HG02840 (cell line): Measurements from ENCODE around the gene STS.

Experiments
- ATAC-seq: cut with Tn5 transposase; IDR thresholded peaks from one replicate; pipeline ENCODE4 v1.9.1; 2021; ENCODE audit warnings: mild to moderate bottlenecking, moderate library complexity, moderate number of reproducible peaks; ENCODE audit not compliant: unreplicated experiment, low FRiP score

The STS gene, protein sequence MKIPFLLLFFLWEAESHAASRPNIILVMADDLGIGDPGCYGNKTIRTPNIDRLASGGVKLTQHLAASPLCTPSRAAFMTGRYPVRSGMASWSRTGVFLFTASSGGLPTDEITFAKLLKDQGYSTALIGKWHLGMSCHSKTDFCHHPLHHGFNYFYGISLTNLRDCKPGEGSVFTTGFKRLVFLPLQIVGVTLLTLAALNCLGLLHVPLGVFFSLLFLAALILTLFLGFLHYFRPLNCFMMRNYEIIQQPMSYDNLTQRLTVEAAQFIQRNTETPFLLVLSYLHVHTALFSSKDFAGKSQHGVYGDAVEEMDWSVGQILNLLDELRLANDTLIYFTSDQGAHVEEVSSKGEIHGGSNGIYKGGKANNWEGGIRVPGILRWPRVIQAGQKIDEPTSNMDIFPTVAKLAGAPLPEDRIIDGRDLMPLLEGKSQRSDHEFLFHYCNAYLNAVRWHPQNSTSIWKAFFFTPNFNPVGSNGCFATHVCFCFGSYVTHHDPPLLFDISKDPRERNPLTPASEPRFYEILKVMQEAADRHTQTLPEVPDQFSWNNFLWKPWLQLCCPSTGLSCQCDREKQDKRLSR

DNA sequence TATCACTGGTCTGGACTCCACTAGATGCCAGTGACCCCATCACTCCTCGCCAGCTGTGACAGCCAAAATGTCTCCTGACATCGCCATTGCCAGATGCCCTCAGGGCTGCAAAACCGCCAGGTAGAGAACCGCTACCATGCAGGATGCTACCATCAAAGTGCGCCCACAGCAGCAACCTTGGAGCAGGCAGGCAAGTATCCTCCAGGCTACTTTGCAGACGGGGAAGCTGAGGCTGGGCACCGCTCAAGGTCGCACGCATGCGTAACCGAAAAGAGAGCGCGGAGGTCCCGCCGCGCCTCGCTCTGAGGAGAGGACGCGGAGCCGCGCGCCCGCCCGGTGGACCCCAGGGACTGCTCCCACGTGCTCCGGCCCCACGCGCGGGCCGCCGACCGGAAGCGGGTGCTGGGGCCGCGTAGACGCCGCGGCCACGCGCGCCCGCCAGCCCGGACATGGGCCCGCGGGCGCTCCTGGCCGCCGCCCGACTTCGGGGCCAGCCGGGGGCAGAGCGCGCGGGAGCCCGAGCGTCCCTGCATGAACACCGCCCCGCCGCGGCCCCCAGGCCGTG is at the start of gene STS:
STS (plus strand) TSS at position 300 of the 565 bp plus-strand sequence. CDS start 105,488 bp downstream, outside the sequence.
- peak; percentile 39 for ATAC-seq

DNA sequence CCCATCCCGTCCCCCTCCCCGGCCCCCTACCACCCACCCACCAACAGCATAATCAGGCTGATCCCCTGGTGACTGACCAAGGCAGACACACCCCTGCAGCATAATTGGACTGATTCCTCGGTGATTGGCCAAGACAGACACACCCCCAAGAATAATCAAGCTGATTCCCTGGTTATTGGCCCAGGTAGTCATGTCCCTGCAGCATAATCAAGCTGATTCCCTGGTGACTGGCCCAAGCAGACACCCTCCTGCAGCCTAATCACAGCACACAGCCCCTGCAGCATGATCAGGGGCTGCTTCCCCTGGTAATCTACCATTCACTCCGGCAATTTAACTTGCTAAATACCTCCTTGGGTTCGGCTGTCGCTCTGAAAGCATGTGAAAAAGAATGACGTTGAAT is 47.5 kb upstream of the STS start:
- no peak for ATAC-seq

DNA sequence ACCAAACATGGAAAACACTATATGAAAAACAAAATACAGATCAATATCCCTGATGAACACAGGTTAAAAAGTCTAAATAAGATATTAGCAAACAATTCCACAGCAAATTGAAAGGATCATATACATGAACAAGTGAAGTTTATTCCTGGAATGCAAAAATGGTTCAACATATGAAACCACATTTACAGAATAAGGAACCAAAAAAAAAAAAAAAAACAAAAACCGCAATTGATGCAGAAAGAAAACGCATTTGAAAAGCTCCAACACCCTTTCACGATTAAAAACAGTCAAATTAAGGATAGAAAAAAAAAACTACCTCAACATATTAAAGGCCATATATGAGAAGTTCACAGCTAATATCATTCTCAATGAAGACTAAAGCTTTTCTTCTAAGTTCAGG is 45.4 kb upstream of the STS start:
- no peak for ATAC-seq

DNA sequence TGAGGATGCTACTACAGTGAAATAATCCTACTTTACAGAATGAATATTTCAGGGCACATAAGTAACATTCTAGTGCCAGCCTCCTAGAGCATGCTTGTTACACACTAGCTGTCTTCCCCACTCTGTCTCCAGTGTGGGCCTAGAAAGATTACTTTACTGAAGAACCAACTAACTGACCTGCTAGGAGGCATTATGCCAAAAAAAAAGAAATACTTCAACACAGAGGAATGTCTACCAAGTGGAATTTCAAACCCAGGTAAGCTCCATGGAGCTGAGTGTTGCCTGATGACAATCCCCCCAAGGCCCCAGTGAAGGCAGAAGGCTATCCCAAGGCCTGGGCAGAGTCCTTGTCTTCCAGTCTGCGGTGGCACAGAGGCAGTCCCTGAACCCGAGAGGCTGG is 40.9 kb upstream of the STS start:
- ATAC-seq = no peak

DNA sequence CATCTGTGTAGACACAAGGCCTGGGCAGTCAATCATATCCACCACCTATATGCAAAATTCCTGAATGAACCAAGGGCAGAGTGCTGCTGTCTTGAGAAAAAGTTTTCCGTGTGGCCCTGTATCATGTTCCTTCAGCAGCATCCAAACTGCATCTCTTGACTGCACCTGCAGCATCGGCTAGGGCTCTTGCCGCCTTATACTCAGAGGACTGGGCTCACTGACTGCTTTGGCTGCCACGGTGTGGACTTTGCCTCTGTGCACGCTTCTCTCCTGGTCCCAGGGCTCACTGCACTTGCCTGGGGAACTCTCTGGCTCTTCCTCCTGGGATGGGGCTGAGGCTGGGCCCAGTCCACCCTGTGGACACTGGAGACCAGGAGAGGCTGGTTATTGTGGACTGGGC is 39.5 kb upstream of the STS start:
- ATAC-seq = no peak

DNA sequence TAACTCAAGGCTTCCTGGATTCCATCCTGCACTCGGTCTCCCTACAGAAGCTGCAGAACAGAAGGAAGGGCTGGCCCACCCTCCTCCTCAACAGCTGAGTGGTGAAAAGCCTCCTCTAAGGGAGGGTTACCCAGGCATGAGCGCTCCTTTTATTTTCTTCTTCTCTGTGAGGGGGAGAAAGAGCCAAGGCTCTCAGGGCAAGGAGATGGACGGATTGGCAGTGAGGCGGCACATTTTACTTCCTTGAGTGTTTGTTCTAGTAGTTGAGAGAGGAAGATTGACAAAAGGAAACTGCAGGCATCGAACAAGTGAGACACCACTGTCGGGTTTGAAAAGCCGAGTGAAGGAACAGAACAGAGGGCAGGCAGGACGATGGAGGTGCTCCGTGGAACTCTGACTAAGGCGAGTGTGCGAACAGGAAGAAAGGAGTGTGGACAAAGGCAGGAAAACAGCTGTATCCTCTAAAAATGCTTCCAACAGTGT is 38.4 kb upstream of the STS start:
- no peak for ATAC-seq

DNA sequence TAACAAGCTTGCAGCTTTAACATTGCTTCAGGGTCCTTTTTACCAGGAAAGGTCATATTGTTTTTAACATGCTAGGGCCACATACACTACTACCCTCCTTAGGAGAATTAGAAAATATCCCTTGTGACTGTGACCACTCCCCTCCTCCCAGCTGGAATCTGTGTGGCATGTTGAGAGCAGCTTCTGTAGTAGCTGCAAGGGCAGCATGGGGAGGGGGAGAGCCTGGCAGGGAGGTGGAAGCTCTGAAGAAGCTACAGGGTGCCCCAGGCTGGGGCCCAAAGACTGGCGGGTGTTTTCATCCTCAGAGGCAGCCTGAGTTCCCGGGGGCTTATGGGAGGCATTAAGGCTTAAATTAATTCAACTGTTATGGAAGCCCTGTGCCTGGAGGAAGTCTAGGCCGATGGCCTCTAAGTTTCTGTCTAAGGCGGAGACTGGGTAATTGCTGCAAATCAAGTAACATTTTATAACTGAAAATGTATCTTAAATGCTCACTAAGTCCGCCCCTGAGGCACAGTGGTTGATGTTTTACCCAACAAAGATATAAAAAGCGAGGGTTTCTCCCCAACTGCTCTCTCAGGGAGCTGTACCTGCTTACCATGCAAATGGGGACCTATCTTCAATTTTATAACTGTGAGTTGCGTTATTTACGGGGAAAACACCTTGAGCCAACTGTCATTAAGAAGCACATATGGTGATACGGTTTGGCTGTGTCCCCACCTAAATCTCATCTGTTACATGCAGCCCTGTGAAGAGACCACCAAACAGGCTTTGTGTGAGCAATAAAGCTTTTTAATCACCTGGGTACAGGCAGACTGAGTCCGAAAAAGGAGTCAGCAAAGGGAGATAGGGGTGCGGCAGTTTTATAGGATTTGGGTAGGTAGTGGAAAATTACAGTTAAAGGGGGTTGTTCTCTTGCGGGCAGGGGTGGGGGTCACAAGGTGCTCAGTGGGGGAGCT is 37.4 kb upstream of the STS start:
- ATAC-seq = peak; percentile 72

DNA sequence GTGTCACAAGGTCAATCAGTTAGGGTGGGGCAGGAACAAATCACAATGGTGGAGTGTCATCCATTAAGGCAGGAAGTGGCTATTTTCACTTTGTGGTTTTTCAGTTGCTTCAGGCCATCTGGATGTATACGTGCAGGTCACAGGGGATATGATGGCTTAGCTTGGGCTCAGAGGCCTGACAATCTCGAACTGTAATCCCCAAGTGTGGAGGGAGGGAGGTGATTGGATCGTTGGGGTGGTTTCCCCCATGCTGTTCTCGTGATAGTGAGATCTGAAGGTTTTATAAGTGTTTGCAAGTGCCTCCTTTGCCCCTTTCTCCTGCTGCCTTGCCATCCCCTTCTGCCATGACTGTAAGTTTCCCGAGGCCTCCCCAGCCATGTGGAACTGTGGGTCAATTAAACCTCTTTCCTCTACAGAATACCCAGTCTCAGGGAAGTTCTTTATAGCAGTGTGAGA is 36.7 kb upstream of the STS start:
- peak; percentile 47 for ATAC-seq

DNA sequence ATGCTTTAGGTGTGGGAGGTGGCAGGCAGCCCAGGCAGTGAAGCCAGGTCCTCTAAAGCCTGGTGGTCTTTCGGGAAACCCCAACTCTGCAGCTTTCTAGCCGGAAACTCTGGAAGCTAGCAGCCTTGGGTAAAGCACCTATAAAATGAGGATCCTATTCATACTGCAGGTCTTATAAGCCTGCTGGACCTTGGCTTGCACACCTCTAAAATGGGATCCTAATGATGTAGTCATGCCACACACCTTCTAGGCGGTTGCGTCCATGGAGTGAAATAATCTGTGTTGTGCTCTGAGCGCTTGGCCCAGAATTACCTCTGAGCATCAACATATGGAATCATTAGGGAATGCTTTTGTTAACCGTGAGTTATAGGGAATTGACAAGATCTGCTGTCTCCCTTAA is 36.0 kb upstream of the STS start:
- ATAC-seq = no peak

DNA sequence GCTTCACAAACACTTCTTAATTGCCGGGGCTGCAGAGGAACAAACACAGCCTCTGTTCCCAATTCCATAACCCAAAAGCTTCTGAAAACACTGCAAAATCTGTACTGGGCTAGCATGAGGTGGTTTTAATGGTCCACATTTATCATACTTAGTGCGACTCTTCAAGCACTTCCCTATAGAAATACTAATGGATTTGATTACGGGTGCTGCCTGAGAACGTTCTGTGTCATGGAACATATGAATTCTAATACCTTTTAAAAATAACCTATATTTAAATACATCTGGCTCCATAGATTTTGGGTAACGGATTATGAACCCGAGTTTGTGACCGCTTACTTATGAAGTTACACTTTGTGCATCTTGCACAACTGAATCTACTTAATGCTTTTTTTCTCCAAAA is 35.4 kb upstream of the STS start:
- ATAC-seq = no peak

DNA sequence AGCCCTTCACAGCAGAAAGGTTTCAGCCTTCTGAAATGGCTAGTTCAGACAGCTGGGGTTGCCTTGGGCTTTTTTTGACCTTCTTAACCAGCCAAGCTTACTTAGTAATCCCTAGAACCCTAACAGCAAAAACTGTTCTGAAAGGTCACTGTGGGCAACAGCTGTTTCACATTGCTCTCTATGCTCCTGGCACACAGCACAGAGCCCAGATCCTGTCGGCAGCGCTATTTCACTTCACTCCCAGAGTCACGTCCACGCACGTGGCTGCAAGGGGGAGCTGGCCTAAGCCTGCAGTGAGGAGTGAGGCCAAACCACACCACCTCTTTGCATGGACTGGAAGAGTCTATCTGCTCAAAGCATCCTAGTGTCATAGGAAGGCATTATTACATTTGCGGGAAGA is 32.0 kb upstream of the STS start:
- peak; percentile 76 for ATAC-seq

DNA sequence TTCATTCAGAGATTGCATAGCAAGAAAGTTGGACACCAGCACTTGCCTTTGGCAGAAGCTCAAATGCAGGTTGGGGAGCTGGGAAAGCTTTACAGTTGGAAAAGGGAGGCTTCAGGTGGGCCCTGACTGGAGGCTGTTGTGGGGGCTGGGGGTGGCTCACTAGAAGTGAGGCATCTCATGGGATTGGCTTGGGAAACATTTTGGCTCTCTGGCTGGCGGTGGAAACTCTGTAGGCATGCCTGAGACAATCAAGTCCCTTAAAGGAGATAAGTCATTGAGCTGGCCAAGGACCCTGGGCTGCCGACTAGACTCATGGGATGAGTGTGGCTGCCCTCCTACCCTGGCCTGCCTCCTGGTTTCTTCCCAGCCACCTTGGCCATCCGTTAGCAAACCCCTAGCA is 31.4 kb upstream of the STS start:
- no peak for ATAC-seq

DNA sequence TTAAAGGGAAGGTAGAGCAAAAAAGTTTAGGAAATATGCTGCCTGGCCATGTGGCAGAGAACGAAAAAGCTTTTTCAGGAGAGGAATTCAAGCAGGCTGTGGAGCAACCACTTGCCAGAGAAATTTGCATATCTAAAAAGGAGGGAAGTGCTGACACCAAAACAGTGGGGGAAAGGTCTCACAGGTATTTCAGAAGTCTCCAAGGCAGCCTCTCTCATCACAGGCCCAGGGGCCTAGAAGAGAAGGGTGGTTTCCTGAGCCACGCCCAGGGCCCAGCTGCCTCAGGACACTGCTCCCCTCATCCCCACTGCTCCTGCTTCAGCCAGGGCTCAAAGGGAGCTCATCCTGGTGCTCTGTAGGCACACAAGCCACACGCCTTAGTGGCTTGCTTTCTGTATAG is 29.9 kb upstream of the STS start:
- ATAC-seq = peak; percentile 34

DNA sequence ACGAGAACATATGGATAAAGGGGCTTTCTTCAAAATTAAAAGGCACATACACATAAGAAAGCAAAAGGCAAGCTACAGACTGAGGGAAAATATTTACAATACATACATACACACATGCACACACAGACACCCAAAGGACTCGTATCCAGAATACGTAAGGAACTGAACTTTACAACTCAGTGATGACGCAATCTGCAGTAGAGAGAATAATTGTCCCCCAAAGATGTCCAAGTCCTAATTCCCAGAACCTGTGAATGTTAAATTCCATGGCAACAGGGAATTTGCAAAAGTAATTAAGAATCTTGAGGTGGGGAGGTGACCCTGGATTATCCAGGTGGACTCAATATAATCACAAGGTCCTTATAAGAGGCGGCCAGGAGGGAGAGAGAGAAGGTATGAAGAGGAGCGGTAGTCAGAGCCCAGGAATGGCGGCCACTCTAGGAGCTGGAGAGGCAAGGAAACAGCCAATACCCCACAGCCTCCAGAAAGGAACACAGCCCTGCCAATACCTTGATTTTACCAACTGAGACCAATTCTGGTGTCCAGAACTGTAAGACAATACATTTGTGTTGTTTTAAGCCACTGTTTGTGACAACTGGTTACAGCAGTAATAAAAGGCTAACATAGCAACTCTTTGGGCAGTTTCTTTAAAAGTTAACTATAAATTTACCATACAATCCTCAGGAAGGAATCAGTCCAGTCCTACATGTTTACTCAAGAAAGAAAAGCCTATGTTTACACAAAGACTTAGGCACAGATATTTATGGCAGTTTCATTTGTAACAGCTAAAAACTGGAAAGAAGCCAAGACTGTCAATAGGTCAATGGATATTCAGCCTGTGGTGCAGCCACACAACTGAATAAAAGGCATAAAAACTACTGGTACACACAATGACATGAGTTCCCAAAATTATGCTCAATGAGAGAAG is 27.3 kb upstream of the STS start:
- ATAC-seq = no peak

DNA sequence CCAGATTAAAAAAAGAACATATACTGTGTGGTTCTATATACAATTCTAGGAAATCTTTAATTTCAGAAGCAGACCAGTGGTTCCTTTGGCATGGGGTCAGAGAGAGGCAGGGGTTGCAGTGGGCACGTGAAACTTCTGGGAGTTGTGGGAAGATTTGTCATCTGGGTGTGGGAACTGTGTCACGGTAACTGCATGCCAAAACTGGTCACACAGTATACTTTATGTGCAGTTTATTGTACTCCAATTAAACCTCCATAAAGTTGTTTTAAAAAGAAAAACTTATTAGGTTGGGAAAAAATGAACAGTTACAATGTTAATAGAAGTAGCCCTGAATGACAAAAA is 26.7 kb upstream of the STS start:
- ATAC-seq = no peak

DNA sequence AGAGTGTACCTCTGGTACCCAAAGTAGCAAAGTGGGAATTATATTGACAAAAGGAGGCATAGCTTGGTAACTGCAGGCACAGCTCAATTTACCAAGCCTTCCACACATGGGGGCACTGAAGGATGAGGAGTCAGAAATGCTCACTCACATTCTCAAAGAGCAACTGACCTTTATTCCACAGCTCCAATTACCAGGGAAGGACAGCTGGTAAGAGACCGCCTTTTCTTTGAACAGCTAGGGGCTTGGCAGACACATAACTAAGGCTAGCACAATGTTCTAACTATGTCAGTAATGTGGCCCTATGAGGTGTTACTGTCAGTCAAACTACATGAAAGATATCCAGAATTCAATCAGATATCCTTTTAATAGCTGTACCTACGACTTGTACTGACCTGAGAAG is 20.5 kb upstream of the STS start:
- ATAC-seq = no peak

DNA sequence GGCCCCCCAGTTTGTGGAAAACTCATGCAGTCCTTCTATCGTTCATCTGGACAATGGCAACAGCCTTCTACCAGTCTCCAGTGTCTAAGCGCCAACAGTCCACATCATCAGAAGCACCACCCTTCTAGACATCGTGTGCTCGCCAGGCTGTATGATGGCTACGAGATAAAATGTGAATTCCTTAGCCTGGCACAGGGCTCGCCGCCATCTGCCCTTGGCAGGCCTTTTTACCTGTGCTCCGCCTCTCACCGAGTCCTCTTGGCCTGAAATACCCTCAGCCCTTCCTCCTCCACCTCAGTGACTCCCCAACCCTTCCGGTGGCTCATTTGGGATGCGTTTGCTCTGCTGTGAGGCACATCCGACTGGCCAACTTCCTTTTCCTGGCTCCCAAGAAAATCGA is 15.9 kb upstream of the STS start:
- ATAC-seq = no peak

DNA sequence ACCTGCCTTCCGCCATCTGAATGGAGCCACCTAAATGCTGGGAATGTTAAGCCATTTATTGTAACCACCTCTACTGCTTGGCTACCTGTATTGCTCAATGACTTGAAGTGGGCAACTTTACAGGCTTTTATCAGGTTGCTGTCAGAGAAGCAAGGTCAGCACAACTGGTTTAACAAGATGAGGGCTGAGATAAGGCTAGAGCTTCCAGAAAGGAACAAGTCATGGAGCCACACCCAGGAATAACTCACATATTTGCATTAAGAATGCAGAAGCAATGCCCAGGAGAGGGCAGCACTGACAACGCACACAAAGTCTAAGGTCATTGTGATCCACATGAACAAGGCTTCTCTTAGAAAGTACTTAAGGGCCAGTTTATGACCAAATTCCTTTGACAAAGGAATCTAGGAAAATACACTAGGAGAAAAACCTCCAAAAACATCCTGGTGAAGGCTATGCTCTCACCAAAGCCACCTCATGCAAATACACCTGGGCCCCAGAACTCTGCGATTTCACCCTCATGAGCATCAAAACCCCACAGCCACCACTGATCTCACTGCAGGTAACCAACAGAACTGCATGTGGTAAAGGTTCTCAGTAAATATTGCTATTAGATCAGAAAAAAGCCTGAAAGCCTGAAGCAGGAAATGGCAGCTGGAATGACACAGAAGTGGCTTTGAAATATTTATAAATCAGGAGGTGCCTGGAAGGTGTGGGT is 15.0 kb upstream of the STS start:
- peak; percentile 65 for ATAC-seq

DNA sequence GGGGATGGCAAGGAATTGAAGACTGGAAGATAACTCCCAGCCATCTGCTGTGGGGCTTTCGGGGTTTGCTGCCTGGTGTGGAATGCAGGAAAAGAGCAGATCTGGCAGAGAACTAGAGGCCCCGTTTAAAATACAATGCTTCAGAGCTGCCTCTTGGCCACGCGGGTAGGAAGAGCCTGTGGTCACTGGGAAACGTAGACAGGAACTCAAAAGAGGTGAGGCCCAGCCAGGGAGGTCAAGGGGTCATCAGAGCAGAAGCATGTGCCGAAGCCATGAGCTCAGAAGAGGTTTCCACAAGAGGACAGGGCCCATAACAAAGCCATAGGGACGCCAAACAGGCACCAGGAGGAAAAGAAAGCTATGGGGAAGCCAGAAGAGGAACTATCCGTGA is 14.5 kb upstream of the STS start:
- ATAC-seq = peak; percentile 7
